NCI-H146 treated with DMSO at 0.1 percent for 48 hours (cell line): Measurements from ENCODE around the gene PTPRZ1.
A peak's percentile ranks its signal among the peaks of the same experiment; 100 is the strongest.

Source experiments
- DNase-seq: peaks from one replicate; lab custom pipeline; 2025; ENCODE audit not compliant: unreplicated experiment; lab: John Stamatoyannopoulos, UW

The PTPRZ1 gene

DNA sequence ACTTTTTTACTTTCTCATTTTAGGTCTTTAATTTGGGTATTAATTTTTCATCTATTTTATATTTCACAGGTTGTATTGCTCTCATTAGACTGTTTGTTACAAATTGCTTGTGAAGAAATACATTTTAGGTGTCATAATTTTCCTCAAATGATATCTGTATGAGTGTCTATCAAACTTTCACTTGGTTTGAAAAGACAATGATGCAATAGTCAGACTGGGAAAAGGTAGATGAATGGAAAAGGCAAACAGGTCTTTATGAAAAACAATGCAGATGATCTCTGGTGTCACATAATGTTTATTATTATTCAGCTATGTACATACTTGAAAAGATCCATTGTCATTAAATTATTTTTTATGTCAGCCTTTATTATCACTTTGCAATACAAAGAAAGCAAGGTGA lies 80.2 kb downstream of the PTPRZ1 start:
- DNase-seq = no peak

DNA sequence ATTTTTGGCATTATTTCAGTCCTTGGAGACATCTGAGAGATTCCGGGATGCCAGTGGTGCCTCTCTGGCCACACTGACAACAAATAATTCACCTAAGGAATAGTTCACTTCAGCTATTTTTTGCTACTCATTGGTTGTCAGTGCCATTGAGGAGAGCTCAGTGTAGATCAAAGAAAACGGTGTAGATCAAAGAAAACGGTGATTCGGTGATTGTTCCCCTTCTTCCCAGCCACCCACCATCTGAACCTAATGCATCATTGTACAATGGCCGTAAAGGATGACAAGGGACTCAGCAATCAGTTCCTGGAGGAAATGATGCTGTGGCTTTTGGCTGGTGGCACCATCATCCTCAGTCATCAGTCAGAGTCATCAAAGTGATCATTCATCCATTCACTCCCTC lies 80.6 kb downstream of the PTPRZ1 start:
- DNase-seq = no peak

DNA sequence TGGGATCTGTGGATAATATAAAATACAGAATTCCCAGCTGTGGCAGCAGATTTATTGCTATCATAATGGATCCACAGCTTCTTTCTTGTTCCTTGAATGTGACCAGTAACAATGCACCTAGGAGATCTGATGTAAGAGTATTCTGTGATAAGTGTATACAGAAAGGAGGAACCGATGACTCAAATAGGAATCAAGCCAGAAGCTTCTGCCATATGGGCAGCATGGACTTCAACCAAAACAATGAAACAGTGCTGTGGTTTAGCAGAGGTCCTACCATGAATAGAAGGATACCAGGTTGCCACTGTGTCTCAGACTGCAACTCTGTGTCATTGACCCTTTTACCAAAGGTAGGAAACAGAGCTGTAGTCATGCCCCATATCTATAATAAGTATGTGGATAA lies 81.8 kb downstream of the PTPRZ1 start:
- no peak for DNase-seq

DNA sequence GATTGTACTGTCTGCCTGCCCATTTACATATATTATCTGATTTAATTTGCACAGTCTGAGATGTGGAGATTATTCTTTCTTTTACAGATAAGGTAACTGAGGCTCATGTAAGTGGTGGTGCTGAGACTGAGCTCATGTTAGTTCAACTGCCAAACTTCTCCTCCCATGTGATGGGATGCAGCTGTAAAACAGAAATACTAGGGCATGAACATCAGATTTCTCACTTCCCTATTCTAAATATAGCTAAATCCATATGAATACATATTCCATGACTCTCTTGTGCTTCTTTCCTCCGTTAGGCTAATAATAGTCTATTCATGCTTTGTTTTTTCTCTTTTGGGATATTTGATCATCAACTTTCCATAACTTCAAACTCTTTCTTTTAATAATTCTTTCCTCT lies 84.7 kb downstream of the PTPRZ1 start:
- no peak for DNase-seq

DNA sequence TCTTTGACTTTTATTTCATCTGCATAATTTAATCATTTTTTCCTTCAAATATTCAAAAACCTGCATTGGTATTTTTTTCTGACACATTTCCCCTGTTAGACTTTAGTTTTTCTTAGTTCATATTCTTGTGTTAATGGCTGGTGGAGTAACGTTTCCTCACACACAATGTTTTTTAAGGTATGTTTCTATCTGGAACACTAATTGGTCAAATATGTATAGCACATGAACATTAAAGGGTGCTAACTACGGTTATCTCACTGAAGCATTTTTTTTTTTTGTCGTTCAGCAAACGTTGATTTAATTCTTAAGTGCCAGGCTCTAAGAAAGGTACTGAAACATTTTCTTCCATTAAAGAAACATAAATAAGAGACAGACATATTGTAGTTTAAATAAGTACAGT lies 87.7 kb downstream of the PTPRZ1 start:
- no peak for DNase-seq

DNA sequence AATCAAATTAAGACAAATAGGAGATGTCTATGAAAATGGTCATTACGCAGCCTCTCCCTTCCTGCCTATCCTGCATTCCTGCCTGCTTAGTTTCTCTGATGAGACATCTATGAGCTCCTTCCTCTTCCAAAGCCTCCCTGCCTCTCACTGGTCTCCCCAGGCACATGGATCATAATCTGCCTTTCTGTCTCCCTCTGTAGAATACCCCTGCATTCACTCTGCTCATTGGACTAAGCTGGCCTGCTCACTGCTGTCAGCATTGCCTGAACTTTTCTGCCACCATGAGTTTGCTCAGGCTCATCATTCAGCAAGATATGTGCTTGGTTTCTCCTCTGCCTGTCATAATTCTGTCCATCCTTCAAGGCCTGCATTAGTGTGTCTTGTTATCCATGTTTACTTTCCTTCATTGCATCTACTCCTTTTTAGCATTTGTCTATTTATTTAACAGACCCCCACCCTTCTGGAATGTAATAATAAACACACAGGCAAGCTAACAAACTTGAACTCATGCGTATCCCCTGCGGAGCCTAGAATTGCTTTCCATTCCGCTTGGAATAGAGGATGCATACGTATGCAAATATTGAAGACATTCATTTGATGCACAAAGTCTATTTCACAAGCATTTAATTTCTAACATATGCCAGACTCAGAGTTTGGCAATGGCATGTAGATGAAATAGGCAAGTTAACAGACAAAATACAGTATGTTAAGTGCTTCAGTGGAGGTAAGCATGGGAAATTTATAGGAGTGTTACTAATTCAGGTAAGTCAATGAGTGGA lies 88.3 kb downstream of the PTPRZ1 start:
- peak; percentile 61 for DNase-seq

DNA sequence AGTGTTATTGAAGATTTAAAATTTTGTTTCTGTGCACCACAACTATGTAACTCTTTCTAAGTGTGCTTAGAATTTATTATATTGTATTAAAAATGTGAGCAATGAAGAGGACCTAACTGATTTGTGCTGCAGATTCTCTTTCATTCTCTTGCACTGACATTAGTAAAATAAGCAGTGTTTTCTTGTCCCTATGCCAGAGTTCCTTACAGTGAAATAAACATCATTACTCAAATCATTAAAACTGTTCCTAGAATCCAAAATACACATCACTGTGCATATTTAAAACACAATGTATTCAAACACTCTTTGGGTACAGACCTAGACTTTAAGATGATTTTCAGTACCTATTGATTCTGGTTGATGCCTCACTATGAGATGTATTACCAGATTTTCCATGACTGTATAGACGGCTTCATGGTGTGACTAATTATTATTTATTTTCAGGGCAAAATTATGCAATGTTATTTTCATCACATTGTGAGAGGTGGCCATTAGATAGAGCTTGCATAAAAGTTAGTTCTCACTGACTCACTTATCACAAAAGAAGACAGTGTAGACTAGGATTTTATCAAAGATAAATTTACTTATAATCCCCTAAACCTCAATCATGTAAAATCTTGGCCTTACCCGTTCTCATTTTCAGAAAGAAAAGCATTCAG lies 93.4 kb downstream of the PTPRZ1 start:
- no peak for DNase-seq

DNA sequence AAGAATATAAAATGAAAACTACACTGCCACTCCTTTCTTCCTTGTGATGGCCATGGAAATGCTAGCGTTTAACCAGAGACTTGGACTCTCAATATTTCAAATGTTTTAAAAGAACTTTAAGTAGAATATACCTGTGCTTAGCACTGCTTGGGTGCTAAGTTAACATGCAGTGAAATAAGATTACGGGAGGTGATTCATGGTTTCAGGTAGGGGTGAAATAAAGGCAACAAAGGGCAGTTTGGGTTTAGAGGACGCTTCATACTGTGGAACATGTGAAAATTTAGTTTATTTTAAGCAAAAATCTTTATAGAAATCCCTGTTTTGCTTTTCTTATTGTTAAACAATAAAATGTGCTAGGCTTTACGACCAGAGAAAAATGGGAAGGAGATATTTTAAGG lies 94.0 kb downstream of the PTPRZ1 start:
- no peak for DNase-seq

DNA sequence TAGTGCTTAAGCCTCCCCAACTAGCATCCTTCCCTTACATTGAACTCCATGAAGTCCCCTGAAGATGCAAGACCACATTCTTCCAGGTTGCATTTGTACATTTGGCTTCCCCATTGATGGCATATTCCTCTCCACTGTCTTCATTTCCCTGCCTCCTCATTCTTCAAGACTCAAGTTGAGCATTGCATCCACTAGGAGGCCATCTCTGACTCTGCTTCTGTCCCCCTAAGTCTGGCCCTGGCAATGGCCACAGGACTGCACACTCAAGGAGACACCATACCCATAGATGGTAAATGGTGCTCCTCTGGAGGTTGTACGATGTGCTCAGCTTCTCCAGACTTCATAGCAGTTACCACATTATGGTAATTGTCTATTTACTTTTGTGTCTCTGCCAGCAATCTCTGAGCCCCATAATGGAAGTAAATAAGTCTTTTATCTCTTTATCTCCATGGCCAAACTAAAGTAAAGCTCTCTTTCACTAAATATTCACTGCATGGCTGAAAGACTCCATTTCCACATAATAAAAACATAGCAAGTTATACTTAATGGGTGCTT lies 112.6 kb downstream of the PTPRZ1 start:
- DNase-seq = peak; percentile 33

DNA sequence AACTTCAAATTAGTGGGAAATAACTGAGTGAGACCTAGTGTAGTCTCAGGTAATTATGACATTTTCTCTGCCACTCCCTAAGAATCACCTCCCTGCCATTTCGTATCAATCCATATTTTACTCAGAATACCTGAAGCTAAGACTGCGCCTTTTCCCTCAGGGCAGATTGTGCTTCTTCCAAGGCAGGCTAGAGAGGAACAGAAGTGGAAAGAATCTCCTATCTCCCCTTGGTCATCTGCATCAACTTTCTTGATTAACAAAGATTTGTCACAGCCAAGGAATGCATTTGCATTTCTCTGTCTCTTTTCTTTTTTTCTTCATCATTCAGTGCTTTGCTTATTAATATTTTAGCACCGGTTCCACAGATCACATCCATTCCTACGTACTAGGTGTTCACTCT lies 119.1 kb downstream of the PTPRZ1 start:
- DNase-seq = no peak

DNA sequence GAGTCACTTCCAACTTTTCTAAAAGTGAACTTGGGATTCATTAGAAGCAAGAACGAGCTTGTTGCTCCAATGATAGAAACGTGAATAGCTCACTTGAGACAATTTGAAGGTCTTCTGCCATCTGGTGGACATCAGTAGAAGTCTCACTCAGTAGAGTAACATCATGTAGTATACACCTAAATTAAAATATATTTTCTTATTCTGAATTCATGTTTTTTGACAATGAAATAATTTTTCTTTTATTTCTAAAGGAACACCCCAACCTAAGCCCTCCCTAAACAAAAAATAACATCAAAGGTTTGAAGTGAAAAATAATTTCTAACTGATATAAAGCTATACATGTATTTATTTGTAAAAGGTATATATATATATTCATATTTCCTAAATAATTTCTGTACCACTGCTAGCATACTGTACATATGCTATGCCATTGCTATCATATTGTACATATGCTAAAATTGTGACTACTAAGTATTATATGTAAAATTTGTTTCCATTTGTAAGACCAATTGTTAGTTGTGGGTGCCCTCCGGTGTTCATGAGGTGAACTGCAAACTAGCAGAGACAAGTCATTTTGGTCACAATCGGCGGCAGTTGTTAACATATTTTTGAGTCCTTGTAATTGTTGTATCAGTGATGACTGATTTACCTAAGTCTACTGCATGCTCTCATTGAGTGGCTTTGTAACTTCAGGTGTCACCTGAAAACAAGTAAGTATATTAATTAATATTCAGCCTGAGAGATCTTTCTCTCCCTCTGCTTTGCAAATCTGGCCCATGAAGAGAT lies 121.9 kb downstream of the PTPRZ1 start:
- peak; percentile 54 for DNase-seq

DNA sequence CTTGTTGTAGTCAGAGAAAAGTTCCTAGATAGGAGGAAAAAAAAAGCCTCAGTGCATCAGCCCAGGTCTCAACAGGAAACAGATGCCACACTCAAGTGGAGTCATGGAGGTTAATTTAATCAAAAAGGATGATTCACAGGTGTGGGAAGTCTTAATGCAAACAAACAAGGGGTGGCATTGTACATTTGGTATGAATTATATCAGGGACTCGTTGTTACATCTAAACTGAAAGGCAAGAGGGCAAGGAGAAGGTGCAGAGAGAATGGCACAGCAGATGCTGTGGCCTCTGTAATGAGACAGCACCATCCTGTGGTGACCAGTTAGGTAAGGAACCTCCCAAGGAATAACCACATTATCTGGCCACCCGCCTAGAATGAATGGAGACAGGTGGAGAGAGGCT lies 133.7 kb downstream of the PTPRZ1 start:
- DNase-seq = peak; percentile 84

DNA sequence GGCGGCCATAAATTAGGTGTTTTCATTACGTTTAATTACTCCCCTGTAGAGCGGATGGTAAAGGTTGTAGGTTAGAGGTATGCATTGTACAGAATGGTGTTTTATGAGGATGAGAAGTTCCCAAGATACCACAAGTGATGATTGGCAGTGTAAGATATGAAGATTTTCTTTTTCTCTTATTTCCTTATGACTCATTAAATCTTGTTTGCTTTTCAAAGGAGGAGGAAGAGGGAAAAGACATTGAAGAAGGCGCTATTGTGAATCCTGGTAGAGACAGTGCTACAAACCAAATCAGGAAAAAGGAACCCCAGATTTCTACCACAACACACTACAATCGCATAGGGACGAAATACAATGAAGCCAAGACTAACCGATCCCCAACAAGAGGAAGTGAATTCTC lies 137.2 kb downstream of the PTPRZ1 start:
- DNase-seq = no peak

DNA sequence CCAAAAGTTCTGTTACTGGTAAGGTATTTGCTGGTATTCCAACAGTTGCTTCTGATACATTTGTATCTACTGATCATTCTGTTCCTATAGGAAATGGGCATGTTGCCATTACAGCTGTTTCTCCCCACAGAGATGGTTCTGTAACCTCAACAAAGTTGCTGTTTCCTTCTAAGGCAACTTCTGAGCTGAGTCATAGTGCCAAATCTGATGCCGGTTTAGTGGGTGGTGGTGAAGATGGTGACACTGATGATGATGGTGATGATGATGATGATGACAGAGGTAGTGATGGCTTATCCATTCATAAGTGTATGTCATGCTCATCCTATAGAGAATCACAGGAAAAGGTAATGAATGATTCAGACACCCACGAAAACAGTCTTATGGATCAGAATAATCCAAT lies 140.1 kb downstream of the PTPRZ1 start:
- no peak for DNase-seq

DNA sequence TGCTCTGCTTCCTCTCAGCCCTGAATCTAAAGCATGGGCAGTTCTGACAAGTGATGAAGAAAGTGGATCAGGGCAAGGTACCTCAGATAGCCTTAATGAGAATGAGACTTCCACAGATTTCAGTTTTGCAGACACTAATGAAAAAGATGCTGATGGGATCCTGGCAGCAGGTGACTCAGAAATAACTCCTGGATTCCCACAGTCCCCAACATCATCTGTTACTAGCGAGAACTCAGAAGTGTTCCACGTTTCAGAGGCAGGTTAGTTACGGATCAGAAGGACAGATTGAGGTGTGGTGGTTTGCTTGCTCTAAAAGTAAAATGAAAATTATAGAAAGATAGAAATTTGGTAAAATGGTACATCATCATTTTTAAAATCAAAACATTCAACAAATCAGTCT lies 140.7 kb downstream of the PTPRZ1 start:
- DNase-seq = no peak

DNA sequence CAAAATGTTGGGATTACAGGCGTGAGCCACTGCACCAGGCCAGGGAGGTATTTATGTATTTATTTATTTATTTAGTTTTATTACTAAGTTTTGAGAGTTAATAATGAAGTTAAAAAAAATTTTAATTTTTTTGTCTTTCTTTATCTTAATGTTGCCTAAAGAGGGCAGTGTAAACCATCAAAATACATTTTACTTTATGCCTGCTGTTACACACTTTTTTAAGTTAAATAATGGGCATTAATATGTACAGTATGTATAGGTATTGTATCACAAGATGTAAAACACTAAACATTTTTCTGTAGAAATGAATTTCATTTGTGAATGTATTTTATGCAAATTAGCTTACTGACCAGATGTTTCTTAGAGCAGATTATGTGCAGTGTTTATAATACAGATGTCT lies 141.7 kb downstream of the PTPRZ1 start:
- DNase-seq = no peak

DNA sequence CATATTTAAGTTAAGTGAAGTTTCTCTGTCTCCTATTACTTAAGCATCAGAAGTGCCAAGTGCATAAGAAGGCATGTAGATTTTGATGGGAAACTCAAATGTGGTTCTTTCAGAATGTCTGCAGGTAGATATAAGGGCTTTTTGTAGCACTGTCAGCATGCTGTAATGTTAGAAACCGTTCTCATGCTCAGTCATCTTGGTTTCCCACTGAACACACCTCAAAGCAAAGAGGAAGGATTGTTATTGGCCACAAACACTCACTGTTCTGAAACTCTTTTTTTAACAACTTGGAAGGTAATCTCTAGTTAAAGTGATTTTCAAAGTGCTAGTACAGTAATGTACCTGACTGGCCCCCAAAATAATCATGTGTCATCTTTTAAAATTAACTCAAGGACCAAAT lies 145.1 kb downstream of the PTPRZ1 start:
- DNase-seq = no peak

DNA sequence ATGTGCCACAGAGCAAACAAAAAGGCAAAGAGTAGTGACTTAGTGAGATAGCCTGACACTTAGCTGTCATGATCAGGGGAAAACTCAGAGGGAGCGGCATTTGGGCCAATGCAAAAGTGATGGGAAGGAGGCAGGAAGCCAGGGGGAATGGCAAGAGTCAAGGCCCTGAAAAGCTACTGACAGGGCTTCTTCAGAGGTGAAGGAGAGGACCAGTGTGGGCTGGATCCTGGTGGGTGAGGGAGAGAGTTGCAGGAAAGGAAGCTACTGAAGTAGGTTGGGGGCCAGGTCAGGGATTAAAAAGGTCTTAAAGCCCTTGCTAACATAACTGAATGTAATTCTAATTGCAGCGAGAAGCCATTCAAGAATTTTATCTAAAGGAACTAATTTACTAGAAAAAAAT lies 154.1 kb downstream of the PTPRZ1 start:
- DNase-seq = no peak

DNA sequence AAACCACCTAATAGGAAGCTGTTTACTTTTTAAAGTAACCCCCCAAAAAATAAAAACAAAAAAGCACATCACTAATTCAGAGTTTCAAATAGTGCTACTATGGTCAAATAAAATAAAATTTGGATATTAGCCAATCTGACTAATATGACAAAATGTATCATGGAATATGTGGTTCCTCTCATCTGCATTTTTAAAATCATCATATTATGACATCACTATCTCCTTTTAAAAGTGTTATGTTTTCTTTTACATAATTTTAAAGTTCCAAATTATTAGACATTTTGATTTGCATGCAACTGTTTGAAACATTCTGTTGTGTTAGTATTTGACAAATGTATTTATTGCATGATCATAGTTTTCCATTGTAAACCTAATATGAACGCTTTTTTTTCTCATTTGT lies 160.7 kb downstream of the PTPRZ1 start:
- no peak for DNase-seq

DNA sequence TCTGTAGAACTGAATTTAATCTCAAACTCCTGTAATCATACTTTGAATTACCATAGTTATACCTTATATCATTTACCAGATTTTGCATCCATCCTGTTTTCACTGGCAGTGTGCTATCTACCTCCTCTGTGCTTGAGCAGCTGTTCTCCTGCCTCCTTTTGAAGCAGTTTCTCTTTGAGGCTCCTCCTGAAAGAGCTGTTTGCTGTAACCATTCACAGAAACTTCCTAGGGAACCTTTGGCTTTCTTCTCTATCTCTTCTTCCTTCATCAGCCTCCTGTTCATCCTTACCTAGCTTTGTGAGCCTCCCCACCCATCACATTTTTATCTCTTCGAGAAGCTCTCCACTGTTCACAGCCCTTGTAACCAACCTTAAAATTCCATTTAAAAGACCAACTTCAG lies 162.9 kb downstream of the PTPRZ1 start:
- no peak for DNase-seq

DNA sequence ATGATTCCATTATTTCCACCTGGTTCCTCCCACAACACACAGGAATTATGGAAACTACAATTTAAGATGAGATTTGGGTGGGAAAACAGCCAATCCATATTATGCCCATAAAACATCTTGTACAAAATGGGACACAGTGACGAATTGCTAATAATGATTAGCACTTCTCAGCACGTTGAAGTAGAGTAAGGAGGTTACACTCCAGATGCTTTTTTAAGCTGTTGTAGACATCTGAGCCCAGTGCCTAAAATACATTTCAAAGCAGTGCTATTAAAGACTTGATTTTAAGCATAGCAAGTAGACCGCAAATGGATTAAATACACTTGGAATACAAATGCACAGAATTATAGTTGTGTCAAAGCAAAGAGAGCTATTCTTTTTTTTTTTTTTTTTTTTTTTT lies 165.2 kb downstream of the PTPRZ1 start:
- DNase-seq = no peak

DNA sequence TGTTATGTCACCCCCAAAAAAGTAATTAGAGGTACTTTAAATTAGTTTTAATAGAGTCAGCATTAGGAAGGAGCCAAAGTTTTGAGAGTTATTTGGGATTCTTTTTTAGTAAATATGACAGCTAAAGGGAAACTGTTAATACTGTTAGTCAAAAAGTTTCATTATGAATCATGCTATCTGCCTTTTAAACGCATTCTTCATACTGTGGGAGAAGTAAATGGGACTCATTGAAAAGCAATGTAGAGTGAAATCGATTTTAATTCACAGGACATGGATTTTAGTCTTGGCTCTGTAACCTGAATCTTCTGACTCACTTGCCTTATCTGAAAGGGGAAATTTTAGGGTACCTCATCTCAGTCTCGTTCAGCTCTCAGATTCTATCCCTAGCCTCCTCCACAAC lies 165.9 kb downstream of the PTPRZ1 start:
- DNase-seq = no peak
